GM23338 (cell line): ENCODE results near the gene PPM1F. TPM values are rescaled to one million over a fixed set of nuclear protein-coding genes. Genes with fewer than 3 reads are reported as not detected.

Experiments
- ATAC-seq: fragments of 200-7000 bp; cut with Tn5 transposase; 3 replicates; pipeline ENCODE4 v1.9.1; 2020
- DNase-seq: peaks from one replicate; pipeline ENCODE4 v3.0.0-alpha.2; 2015; ENCODE audit warnings: low spot score
- H2AFZ ChIP-seq: fragments of 200-600 bp; sonication (generic); 2 replicates; pipeline ENCODE4 v1.8.0; 2016; ENCODE audit warnings: antibody characterized with exemption, mild to moderate bottlenecking, moderate library complexity
- H3F3A ChIP-seq: fragments of 200-600 bp; sonication (generic); replicated peaks from 2 replicates; pipeline ENCODE4 v1.8.0; 2017; ENCODE audit warnings: antibody characterized with exemption, mixed run types, low read depth
- H3K27ac ChIP-seq: fragments of 200-600 bp; sonication (generic); 2 replicates; pipeline ENCODE4 v1.6.1; 2016; ENCODE audit warnings: low read depth
- H3K27me3 ChIP-seq: fragments of 200-600 bp; sonication (generic); 2 replicates; pipeline ENCODE4 v1.8.0; 2016; ENCODE audit warnings: mild to moderate bottlenecking, mixed run types, moderate library complexity; ENCODE audit not compliant: insufficient read depth
- H3K36me3 ChIP-seq: fragments of 200-600 bp; sonication (generic); 2 replicates; pipeline ENCODE4 v1.8.0; 2016; ENCODE audit warnings: mild to moderate bottlenecking; ENCODE audit not compliant: insufficient read depth
- H3K4me1 ChIP-seq: fragments of 200-600 bp; sonication (generic); 2 replicates; pipeline ENCODE4 v1.8.0; 2016; ENCODE audit warnings: mild to moderate bottlenecking, moderate library complexity; ENCODE audit not compliant: insufficient read depth
- H3K4me2 ChIP-seq: fragments of 200-600 bp; sonication (generic); 2 replicates; pipeline ENCODE4 v1.7.1; 2017; ENCODE audit warnings: mixed run types
- H3K4me3 ChIP-seq: fragments of 200-600 bp; sonication (generic); 2 replicates; pipeline ENCODE4 v1.6.1; 2016; ENCODE audit warnings: mixed run types
- H3K79me2 ChIP-seq: fragments of 200-600 bp; sonication (generic); replicated peaks from 2 replicates; pipeline ENCODE4 v1.8.0; 2017; ENCODE audit warnings: mild to moderate bottlenecking; ENCODE audit not compliant: insufficient read depth
- H3K9me2 ChIP-seq: fragments of 200-600 bp; sonication (generic); 2 replicates; pipeline ENCODE4 v1.8.0; 2017; ENCODE audit not compliant: insufficient read depth
- H4K20me1 ChIP-seq: fragments of 200-600 bp; sonication (generic); replicated peaks from 2 replicates; pipeline ENCODE4 v1.8.0; 2017; ENCODE audit warnings: mild to moderate bottlenecking; ENCODE audit not compliant: insufficient read depth
- H3K27ac Mint-ChIP-seq: 2 replicates; pipeline ENCODE4 v1.8.0; 2020; ENCODE audit warnings: inconsistent platforms, mild to moderate bottlenecking, moderate library complexity, mixed read lengths
- H3K27me3 Mint-ChIP-seq: 3 replicates; pipeline ENCODE4 v1.8.0; 2022; ENCODE audit warnings: low read depth, mild to moderate bottlenecking, moderate library complexity, mixed read lengths, inconsistent platforms; ENCODE audit not compliant: insufficient read depth, poor library complexity
- H3K36me3 Mint-ChIP-seq: 3 replicates; pipeline ENCODE4 v1.8.0; 2021; ENCODE audit warnings: low read depth, mild to moderate bottlenecking, inconsistent platforms, moderate library complexity, mixed read lengths
- H3K4me1 Mint-ChIP-seq: 3 replicates; pipeline ENCODE4 v1.8.0; 2020; ENCODE audit warnings: mild to moderate bottlenecking, inconsistent platforms, mixed read lengths
- H3K4me3 Mint-ChIP-seq: 3 replicates; pipeline ENCODE4 v1.8.0; 2021; ENCODE audit warnings: moderate library complexity, mild to moderate bottlenecking, inconsistent platforms, mixed read lengths
- H3K9me3 Mint-ChIP-seq: 3 replicates; pipeline ENCODE4 v1.8.0; 2020; ENCODE audit warnings: moderate library complexity, mild to moderate bottlenecking, inconsistent platforms, mixed read lengths
- CREB1 ChIP-seq: fragments of 250-450 bp; sonication (Bioruptor Pico); IDR thresholded peaks from 2 replicates; pipeline ENCODE4 v1.5.0; 2020; ENCODE audit warnings: low read depth, mild to moderate bottlenecking, moderate library complexity
- CTCF ChIP-seq, 2 experiments: fragments of 200-600 bp in 1 of 2; sonication (generic) in 1 of 2; conservative IDR thresholded peaks; 2 replicates each; pipeline versions ENCODE4 v1.5.1 to v1.6.1; 2016 to 2017; ENCODE audit warnings: antibody characterized with exemption in 2 of 2, low read depth in 2 of 2, mild to moderate bottlenecking in 2 of 2, moderate library complexity in 1 of 2
- ETS1 ChIP-seq: IDR thresholded peaks from 2 replicates; pipeline ENCODE4 v1.6.1; 2016; ENCODE audit warnings: antibody characterized with exemption
- EZH2 ChIP-seq: fragments of 200-600 bp; sonication (generic); IDR thresholded peaks from one replicate; pipeline ENCODE4 v1.8.0; 2017; ENCODE audit warnings: antibody characterized with exemption, mild to moderate bottlenecking, low read depth; ENCODE audit not compliant: unreplicated experiment
- EZH2phosphoT487 ChIP-seq: fragments of 200-600 bp; sonication (generic); IDR thresholded peaks from one replicate; pipeline ENCODE4 v1.8.1; 2018; ENCODE audit warnings: antibody characterized with exemption; ENCODE audit not compliant: unreplicated experiment
- JUNB ChIP-seq: IDR thresholded peaks from one replicate; pipeline ENCODE4 v1.6.1; 2016; ENCODE audit warnings: antibody characterized with exemption; ENCODE audit not compliant: unreplicated experiment
- NANOG ChIP-seq: IDR thresholded peaks from 2 replicates; pipeline ENCODE4 v1.6.1; 2016; ENCODE audit warnings: antibody characterized with exemption, borderline replicate concordance
- POLR2AphosphoS5 ChIP-seq: IDR thresholded peaks from 2 replicates; pipeline ENCODE4 v1.6.1; 2016; ENCODE audit warnings: antibody characterized with exemption, low read depth
- REST ChIP-seq: IDR thresholded peaks from one replicate; pipeline ENCODE4 v1.6.1; 2018; ENCODE audit warnings: antibody characterized with exemption; ENCODE audit not compliant: unreplicated experiment
- STAT1 ChIP-seq: IDR thresholded peaks from one replicate; pipeline ENCODE4 v1.6.1; 2016; ENCODE audit warnings: antibody characterized with exemption; ENCODE audit not compliant: unreplicated experiment
- ZNF114 ChIP-seq: fragments of 250-450 bp; sonication (Bioruptor Pico); IDR thresholded peaks from 2 replicates; pipeline ENCODE4 v1.5.0; 2020; ENCODE audit warnings: mild to moderate bottlenecking, moderate library complexity
- ZNF331 ChIP-seq: fragments of 250-450 bp; sonication (Bioruptor Pico); IDR thresholded peaks from 2 replicates; pipeline ENCODE4 v1.5.0; 2020; ENCODE audit warnings: low read depth, mild to moderate bottlenecking, moderate library complexity
- ZNF462 ChIP-seq: fragments of 250-450 bp; sonication (Bioruptor Pico); IDR thresholded peaks from 2 replicates; pipeline ENCODE4 v1.5.0; 2020; ENCODE audit warnings: mild to moderate bottlenecking, moderate library complexity
- polyA plus RNA-seq: library from polyadenylated mRNA; unstranded; fragments of >200 nt; fragmentation: Nextera tagmentation; extraction: Ambion mirVana; gene quantifications from 2 replicates; pipeline ENCODE4 v1.2.1, GENCODE V29; 2016
- total RNA-seq: library from RNA; depleted of rRNA; stranded (reverse); fragments of >200 nt; shearing (Covaris generic); gene quantifications from 2 replicates; pipeline ENCODE4 v1.2.3, GENCODE V29; 2014

PPM1F gene
- total and polyA plus RNA-seq, 2 experiments from 2014 or later = 7.1 to 29.3 TPM

GRCh38 chr22:21907638-21908522 is 44.8 kb downstream of the PPM1F start:
- no peaks in the 10 kb centered on the region for H3K9me3 Mint-ChIP-seq
- H3K27me3 ChIP-seq = no peaks in the 10 kb centered on the region
- H2AFZ ChIP-seq = no peak overlapping the region
- no peaks in the 10 kb centered on the region for H3K79me2 ChIP-seq
- H3K4me3 Mint-ChIP-seq = no peak overlapping the region
- no peaks in the 10 kb centered on the region for H3K4me1 Mint-ChIP-seq
- no peaks in the 10 kb centered on the region for H3K4me1 ChIP-seq
- TF ChIP-seq ETS1 (no peak), EZH2 (no peak), JUNB (no peak), REST (no peak), POLR2AphosphoS5 (no peak), CREB1 (CRISPR knock-in tag) (no peak), STAT1 (no peak), EZH2phosphoT487 (no peak), CTCF (conservative IDR thresholded peaks at IDR 0.05; ENCODE audit: low read depth in 2 of 2) (no peak), ZNF462 (no peak), ZNF114 (CRISPR knock-in tag) (no peak), NANOG (no peak), ZNF331 (no peak)
- ATAC-seq = no peak
- H3K4me3 ChIP-seq = no peak overlapping the region
- no peaks in the 10 kb centered on the region for H3K36me3 Mint-ChIP-seq
- DNase-seq = no peak
- peaks cover 8% of the 10 kb centered on the region for H3K27me3 Mint-ChIP-seq
- no peaks in the 10 kb centered on the region for H3K36me3 ChIP-seq
- no peaks in the 10 kb centered on the region for H4K20me1 ChIP-seq
- no peak overlapping the region for H3K4me2 ChIP-seq
- H3K27ac ChIP-seq = no peak overlapping the region
- H3F3A ChIP-seq = no peaks in the 10 kb centered on the region
- no peaks in the 10 kb centered on the region for H3K9me2 ChIP-seq
- H3K27ac Mint-ChIP-seq = no peak overlapping the region
